Neural cell (in vitro differentiated cells): ENCODE measurements around the gene AGRN.

Source experiments
- POLR2AphosphoS5 ChIP-seq: IDR thresholded peaks from 2 replicates; pipeline ENCODE4 v1.6.1; 2012
- RAD21 ChIP-seq: fragments of 450-650 bp; conservative IDR thresholded peaks from 2 replicates; pipeline ENCODE4 v1.6.1; 2014; ENCODE audit warnings: antibody characterized with exemption, mild to moderate bottlenecking, moderate library complexity
- TF ChIP-seq, protein P1 (sequence below): fragments of 450-650 bp; IDR thresholded peaks from 2 replicates; pipeline ENCODE4 v1.5.1; 2014; ENCODE audit warnings: antibody characterized with exemption, mild to moderate bottlenecking, moderate library complexity; ENCODE audit not compliant: poor library complexity, severe bottlenecking

DNA sequence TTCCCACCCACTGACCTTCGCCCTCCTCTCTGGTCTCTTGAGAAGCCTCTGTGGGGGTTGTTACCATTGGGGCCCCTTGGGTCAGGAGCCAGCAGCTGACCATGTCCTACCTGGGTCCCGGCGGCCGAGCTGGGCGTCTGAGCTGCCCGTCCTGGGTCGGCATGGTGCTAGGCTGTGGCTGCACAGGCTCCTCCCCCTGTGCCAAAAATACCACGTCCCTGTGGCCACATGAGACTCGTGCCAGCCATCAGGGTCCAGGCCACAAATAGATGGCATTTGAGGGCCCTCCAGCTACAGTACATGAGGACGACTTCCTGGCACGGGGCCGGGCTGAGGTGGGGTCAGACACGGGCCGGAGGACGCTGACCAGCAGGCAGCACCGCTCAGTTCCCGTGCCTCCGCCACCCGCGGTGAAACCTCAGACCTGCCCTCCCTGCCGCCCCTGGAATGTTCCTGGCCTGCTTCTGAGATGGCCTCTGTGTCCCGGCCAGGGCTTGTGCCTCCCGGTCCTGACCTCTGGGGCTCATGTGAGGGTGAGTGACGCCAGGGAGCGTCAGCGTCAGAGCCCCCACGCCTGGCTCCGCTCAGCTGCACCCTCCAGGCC is 37.9 kb upstream of the AGRN start, which contains the start of gene PERM1:
- TF ChIP-seq RAD21 (no peak), POLR2AphosphoS5 (no peak)
- TF ChIP-seq, protein P1, sequence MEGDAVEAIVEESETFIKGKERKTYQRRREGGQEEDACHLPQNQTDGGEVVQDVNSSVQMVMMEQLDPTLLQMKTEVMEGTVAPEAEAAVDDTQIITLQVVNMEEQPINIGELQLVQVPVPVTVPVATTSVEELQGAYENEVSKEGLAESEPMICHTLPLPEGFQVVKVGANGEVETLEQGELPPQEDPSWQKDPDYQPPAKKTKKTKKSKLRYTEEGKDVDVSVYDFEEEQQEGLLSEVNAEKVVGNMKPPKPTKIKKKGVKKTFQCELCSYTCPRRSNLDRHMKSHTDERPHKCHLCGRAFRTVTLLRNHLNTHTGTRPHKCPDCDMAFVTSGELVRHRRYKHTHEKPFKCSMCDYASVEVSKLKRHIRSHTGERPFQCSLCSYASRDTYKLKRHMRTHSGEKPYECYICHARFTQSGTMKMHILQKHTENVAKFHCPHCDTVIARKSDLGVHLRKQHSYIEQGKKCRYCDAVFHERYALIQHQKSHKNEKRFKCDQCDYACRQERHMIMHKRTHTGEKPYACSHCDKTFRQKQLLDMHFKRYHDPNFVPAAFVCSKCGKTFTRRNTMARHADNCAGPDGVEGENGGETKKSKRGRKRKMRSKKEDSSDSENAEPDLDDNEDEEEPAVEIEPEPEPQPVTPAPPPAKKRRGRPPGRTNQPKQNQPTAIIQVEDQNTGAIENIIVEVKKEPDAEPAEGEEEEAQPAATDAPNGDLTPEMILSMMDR = no peak
